ENCODE results near the gene CHST6.
"Not testable (repeated sequence)": the region's sequence is repeated elsewhere in the genome, so short reads cannot be mapped to it uniquely, and the experiment has no call there.

- not testable (repeated sequence) for TF ChIP-seq CTCF, POLR2A (IDR thresholded peaks at IDR 0.05)
Measured at GRCh38 chr16:75424105-75424762, 71.0 kb downstream of the CHST6 start.
